Right renal cortex interstitium (tissue), 3 donors: ENCODE results near the gene ENAH. TPM values are rescaled to one million over a fixed set of nuclear protein-coding genes. Genes with fewer than 3 reads are reported as not detected.
"Not testable (repeated sequence)": the region's sequence is repeated elsewhere in the genome, so short reads cannot be mapped to it uniquely, and the experiment has no call there.

ENCODE experiments used
- DNase-seq, 3 donors: peaks; one replicate each; pipeline ENCODE4 v3.0.0-alpha.2; 2013; ENCODE audit warnings: low read depth in 3 of 3, low spot score in 2 of 3
- polyA plus RNA-seq, 3 donors: library from polyadenylated mRNA; unstranded; fragments of 120-200 nt; gene quantifications; one replicate each; pipeline ENCODE4 v1.2.1, GENCODE V29; 2013; ENCODE audit not compliant: insufficient read length in 3 of 3

Gene ENAH
- 100 to 1,000 TPM; 113 to 128 (median 116) TPM for polyA plus RNA-seq

DNA sequence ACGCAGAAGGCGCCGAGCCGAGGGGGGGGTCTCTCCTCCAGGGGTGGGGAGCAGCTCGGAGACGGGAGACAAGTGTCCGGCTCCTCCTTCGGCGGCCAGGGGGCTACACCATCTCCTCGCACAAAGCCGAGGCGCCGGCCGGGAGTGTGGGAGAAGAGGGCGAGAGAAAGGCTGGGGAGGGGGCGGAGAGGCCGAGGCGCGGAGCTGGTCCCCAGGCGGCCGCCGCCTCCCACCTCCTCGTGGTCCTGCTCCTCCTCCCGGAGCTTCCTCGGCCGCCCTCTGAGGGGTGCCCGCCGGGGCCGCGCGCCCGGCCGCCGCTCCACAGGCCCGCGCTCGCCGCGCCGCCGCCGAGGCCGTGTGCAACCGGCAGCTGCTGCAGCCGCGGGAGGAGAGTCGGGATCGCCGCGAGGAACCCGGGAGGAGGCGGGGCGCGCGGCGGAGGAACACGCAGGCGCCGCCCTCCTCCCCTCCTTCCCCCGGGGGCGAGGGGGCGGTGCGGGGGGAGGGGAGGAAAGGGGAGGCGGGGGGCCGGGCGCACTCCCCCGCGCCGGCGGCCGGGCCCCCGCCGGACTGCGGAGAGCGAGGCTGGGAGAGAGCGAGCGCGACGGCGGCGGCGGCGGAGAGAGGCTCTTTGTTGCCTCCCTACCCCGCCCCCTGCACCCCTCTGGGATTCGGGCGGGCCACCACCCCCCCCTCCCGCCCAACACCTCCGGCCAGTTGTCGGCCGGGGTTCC, at the start of gene ENAH:
TSS of gene ENAH (minus strand) at position 395 of the 734 bp plus-strand sequence. CDS start 433 bp downstream, outside the sequence.
- DNase-seq = peak in 2 of 3 donors; percentile 54 to 60

DNA sequence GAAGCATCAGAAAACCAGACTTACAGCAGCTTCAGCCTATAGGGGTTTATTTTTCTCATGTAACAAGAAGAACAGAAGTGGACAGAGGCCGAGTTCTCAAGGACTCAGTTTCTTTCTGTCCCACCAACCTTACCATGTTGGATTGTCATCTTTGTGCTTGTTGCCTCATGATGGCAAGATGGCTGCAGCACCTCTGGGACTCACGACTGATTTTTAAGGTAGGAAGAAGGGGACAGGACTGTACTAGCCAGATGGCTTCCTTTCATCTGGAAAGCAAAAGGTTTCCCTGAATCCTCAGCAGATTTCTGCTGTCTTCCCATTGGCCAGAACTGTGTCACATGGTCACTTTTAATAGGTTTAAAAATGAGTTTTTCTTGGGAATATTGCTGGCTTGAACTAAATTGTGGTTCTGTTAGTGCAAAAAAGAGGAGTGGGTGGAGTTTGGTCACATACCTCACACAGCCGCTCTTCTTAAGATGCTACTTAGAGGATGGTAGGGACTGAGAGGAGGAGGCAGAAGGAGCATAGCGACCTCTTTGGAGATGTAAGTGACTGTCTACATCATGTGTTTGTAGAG, 48.1 kb upstream of the ENAH start:
- DNase-seq = no peak

DNA sequence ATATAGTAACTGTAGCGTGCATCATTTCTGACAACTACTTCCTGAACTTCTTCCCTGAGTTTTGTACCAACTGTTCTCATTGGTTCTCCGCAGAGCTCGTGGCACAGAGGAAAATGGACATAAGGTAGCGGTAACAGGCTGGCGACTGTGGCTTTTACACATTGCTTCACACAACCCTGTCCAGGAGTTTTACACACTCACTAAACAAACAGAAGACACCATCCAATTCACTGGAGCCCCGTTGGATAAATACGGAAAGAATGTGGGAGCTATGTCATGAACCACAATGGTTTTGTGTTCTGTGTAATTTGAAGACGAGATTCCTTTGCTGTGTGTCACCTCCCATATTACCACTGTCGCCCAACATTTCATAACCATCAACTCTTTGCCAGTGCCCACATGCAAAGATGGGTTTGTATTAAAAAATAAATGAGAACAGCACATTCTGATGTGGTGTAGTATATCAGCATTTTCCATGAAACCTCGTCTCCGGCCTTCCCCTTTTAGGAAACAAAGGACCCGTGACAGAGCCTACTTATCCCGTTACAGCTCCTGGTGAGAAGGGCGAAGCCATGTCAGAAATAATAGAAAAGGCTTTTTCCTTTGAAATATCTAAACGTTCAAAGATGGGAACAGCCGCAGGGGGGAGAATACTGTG, 47.4 kb upstream of the ENAH start:
- DNase-seq = no peak

DNA sequence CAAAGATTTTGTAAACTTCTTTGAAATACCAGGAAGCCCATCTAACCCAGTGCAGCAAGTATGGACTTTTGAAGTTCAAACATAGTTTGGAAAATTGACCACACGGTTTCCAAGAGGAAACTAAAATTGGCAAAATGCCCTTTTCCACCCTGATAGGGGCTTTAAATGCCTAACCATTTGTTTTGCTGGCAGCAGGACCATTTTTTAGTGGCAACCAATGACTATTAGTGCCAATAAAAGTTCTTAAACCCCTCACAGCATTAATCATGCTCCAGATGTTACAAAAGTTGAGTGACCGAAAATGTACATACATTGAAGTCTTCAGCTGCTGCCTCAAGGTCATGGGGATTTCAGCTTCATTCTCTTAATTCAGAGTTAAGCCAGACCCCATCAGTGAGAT, 46.4 kb upstream of the ENAH start:
- DNase-seq = no peak

DNA sequence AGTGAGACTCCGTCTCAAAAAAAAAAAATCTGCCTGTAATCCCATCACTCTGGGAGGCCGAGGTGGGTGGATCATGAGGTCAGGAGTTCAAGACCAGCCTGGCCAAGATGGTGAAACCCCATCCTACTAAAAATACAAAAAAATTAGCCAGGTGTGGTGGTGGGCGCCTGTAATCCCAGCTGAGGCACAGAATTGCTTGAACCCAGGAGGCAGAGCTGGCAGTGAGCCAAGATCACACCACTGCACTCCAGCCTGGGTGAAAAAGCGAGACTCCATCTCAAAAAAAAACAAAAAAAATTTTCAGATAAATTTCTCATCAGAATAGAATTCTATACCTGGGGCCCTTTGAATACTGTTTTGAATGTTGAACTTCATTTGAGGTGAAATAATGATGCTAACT, 45.3 kb upstream of the ENAH start:
- DNase-seq = not testable (repeated sequence)

DNA sequence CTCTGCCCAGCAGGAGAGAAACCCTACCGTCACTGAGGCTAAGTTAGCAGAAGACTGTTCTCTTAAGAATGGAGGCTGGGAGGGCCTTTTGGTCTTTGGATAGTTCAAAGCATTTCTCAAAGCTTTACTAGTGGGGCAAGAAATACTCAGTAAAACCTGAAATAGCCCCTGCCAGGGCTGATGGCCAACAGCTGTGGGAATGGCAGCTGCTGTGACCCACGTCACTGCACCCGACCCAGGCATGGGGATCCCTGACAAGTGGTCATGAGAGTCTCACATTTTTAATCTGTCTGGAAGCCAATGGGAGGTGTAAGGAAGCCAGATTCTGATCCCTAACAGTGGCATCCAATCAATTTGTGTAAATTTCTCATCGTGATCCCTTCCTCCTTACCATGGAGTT, 44.5 kb upstream of the ENAH start:
- DNase-seq = no peak

DNA sequence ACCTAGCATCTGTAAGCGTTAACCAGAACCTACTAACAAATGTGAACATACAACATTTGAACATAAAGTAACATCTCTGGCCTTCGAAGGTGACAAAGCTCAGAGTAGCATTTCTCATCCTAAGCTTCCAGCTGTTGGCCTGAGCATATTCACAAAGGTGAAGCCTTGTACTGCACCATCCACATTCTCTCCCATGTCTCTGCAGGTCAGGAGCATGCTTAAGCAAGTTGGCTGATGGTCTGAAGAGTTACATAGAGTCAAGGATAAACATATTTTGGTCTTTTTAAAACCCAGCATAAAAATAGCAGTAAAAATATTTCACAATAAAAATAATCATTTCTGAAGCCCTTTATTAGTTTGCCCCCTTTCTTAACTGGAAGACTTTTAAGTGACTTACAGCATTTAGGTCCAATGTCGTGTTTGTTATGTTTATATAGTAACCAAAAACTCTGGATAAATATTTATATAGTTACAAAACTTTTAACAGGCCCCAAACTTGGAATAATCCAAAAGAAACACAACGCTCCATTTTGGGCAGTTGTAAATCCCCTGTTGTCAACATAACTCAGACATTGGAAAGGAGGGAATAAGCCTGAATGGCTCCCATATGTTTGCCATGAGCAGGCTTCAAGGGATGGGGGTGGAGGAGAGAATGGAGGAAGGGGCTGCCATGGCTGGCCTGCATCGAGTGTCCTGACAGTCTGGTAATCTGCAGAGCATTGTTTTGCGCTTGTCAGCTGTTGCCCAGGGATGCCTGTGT, 42.8 kb upstream of the ENAH start:
- peak in 2 of 3 donors; percentile 67 to 70 for DNase-seq

DNA sequence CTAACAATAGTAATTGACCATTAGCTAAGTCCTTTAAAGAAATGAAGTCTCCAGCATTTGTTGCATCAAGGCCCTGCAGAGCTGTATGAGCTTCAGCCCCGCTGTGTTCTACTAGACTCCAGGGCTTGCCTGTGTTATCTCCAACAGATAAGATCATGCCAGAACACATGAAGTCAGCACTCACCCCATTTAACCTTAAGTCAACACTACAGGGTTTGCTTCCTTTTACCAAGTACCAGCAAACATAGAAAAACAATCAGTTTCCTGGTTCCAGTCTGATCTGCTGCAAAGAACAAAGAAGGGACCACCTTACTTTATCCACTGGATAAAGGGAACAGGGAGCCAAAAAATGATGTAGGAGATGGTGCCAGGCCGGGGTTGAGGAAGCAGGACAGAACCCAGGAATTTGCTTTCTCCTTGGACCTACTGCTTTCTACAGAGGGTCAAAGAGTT, 41.3 kb upstream of the ENAH start:
- no peak for DNase-seq

DNA sequence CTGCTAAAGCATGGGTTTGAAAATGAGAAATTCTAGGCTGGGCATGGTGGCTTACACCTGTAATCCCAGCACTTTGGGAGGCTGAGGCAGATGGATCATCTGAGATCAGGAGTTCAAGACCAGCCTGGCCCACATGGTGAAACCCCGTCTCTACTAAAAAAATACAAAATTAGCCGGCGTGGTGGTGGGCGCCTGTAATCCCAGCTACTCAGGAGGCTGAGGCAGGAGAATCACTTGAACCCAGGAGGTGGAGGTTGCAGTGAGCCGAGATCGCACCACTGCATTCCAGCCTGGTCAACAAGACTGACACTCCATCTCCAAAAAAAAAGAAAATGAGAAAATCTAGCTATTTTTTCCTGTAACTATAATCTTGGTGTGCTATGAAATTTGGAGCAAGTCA, 40.8 kb upstream of the ENAH start:
- DNase-seq = not testable (repeated sequence)

DNA sequence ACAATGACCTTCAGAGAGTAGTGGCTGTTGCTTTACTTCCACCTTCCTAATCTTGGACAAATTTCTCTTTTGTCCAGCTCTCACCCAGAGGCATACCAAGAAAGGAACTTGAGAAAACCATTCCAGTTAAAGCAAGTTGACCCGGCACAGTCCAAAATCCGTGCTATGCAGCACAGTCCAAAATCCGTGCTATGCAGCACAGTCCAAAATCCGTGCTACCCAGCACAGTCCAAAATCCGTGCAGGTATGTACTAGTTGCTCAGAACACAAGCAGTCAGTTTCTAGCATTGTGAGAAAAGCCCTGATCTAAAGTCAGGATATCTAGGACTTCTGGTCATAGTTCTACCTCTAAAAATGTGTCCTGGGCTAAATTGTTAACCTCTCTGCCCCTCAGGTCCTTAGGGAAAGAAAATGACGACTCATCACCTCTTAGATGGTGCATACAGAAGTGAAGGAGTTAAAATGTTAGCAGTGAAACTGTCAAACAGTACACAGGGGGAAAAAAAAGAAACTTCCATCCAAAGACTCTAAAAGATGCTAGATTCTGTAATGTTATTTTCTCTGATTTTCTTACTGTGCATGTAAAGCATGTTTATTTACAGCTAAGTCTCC, 40.3 kb upstream of the ENAH start:
- DNase-seq = no peak

DNA sequence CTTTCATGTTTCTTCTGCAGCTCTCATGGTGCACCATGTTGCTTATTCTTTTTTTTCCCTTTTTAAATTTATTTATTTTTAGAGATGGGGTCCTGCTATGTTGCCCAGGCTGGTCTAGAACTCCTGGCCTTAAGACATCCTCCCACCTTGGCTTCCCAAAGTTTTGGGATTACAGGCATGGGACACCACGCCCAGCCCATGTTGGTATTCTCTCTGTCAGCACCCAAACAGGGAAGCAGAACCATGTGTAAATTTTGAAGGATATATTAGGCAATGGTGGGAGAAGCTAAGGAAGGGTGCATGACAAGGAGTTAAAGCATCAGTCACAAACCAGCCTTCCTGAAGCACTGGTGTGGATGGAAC, 39.6 kb upstream of the ENAH start:
- no peak for DNase-seq

DNA sequence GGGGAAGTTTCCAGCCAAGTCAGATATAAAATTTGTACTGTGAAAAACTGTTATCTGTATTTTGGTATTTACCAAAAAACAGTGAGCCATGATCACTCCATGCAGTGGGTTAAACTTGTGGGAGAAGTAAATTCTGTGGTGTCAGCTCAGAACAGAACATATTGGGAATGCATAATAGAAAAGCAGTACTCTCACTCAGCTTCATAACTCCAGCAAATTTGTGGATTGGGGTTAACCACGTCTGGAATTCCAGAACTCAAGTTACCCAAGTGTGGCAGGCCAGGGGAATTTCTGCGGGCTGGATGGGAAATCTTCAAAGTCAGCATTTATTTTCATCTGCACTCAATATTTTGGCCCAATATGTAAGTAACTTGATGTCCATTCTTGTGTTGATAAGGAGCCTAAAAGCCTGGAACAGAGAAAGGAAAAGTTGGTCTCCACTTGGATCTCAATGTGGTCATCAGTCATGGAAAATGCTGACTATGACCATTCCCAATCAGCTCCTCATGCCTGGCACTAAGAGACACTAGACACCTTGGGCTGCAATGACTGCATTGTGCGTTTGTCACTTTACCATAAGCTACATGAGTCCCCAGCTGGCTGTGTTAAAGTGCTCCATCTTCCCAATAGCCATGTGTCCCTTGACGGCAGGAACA, 39.1 kb upstream of the ENAH start:
- DNase-seq = no peak

DNA sequence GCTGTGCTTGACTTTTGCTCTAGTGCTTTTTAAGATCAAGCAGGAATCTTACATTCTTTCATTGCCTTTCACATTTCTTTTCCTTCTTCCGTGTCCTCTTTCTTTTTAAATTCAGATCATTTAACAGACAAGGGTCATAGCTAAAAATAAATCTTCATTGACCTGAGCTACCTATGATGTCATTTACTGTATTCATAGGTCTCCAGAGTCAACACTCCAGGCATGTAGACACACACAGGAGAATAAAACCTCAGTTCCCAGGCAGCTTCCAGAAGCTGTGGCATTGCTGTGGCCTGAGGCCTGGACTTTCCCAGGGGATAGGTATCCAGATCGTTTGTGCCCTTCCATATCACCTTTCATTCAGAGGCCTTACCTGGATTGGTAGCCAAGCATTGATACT, 38.5 kb upstream of the ENAH start:
- no peak for DNase-seq

DNA sequence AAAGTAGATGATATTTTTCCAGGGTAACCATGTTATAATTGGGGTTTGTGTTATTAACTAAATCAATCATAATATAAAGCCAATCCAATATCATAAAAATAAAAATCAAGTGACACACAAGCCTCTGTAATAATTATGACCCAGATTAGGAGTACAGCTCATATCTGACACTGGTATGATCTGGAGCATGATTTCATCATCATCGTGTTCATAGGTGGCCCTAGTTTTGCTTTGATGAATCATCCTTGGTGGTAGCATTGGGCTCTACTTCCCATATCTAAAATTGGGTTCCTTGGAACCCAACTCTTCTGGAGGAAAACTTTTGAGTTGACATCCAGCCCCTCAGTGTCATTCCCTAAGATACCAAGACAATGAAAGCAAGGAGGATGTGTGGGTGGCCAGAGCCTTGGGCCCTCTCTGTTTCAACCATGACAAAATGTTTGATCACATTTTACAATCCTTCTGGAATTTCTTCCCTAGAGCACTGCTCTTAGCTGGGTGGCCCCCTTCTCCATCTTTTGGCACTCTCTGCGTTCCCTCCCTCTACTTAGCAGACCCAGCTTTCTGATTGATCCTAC, 37.0 kb upstream of the ENAH start:
- no peak for DNase-seq

DNA sequence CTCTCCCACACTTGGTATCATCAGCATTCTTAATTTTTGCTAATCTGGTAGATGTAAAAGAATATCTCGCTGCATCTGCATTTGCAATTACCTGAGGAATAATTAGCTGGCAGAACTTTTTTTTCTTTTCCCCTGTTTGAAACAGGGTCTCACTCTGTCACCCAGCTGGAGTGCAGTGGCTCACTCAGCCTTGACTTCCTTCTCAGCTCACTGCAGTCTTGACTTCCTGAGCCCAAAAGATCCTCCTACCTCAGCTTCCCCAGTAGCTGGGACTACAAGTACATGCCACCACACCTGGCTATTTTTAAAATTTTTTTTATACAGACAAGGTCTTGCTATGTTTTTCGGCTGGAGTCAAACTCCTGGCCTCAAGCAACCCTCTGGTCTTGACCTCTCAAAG, 35.4 kb upstream of the ENAH start:
- no peak for DNase-seq

DNA sequence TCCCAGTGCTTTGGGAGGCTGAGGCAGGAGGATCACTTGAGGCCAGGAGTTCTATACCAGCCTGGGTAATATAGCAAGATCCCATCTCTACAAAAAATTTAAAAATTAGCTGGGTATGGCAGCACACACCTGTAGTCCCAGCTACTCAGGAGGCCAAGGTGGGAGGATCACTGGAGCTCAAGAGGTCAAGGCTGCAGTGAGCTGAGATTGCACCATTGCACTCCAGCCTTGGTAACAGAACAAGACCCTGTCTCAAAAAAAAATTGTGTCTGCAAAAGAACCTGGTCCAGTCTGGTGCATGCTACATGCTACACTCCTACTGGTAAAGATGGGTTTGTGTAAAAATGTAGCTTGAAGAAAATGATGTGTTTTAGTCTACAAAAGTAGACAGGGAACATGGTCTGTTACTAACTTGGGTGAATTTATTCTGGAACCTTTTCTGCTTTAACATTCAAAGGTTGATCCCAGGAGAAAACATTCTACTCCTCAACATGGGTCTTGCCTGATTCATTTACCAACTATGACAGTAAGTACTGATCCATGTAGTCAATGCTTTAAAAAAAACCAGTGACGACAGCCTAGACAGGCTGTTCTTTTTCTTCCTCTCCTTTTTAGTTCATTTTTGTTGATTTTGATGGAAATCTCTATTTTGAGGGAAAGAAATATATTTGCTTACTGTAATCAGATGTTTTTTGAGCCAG, 32.7 kb upstream of the ENAH start:
- no peak for DNase-seq

DNA sequence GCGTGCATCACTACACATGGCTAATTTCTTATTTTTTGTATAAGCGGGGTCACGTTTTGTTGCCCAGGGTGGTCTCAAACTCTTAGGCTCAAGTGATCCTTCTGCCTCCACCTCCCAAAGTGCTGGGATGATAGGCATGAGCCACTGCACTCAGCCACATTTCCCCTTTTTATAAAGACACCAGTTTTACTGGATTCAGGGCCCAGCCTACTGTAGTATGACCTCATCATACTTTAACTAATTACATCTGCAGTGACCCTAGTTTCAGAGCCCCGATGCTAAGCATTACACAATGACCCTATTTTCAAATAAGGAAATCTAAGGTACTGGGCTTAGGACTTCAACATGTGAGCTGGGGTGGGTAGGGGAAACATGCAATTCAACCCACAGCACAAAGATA, 31.8 kb upstream of the ENAH start:
- no peak for DNase-seq

DNA sequence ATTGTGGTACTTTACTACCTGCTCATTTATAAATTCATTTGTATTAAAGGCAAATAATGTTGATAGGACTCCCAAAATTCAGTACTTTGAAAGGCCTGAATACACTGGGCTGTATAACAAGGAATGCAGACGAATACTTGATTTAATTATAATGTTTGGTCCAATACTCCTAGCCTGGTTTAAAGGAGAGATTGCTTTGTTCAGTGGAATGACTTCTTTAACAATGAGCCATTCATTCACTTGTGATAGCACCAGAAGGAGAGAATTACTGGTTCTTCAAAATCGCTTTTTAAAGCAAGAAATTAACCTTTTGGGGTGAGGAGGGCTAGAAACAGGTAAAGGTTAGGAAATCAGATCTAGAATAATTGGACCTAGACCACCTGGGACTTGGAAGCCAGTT, 28.3 kb upstream of the ENAH start:
- no peak for DNase-seq

DNA sequence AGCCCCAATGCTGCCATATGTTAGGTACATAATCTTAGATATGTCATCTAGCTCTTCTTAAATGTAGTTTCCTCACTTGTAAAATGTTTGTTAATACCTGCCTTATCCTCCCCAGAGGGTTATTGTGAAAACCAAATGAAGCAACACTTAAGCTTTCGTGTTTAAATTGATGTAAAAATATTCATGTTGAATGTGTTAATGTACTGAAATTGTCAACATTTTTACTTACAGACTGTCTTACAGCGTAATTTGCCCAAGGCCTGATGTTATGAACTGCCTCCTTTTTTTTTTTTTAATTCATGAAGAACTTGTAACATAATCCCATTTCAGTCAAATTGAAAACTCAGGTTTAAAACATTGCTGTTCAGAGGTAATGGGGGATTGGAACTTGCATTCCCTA, 25.6 kb upstream of the ENAH start:
- no peak for DNase-seq
